NT2/D1 (cell line): Measurements from ENCODE around the gene BPI.

Experiments
- DNase-seq: peaks from one replicate; pipeline ENCODE4 v3.0.0-alpha.2; 2011; ENCODE audit warnings: low read depth, low spot score
- H3K27me3 ChIP-seq: 2 replicates; pipeline ENCODE4 v1.6.0; 2011; ENCODE audit warnings: mild to moderate bottlenecking; ENCODE audit not compliant: insufficient read length, insufficient read depth
- H3K36me3 ChIP-seq: 2 replicates; pipeline ENCODE4 v1.6.1; 2011; ENCODE audit warnings: mild to moderate bottlenecking, low read length, mixed read lengths; ENCODE audit not compliant: insufficient read depth, insufficient read length
- H3K4me1 ChIP-seq: 2 replicates; pipeline ENCODE4 v1.5.1; 2011; ENCODE audit not compliant: insufficient read depth, insufficient read length
- H3K4me3 ChIP-seq: 2 replicates; pipeline ENCODE4 v1.5.1; 2011; ENCODE audit warnings: low read depth; ENCODE audit not compliant: insufficient read length
- H3K9ac ChIP-seq: 2 replicates; pipeline ENCODE4 v1.6.0; 2011; ENCODE audit warnings: low read depth; ENCODE audit not compliant: insufficient read length
- H3K9me3 ChIP-seq: 2 replicates; pipeline ENCODE4 v1.5.1; 2011; ENCODE audit warnings: mild to moderate bottlenecking, low read length; ENCODE audit not compliant: insufficient read depth
- SUZ12 ChIP-seq: IDR thresholded peaks from 2 replicates; pipeline ENCODE4 v1.6.1; 2011; ENCODE audit not compliant: insufficient read length, insufficient read depth; ENCODE audit errors: extremely low read depth
- YY1 ChIP-seq: IDR thresholded peaks from 2 replicates; pipeline ENCODE4 v1.6.1; 2011; ENCODE audit not compliant: insufficient read length, insufficient read depth
- ZNF274 ChIP-seq: IDR thresholded peaks from 2 replicates; pipeline ENCODE4 v1.6.1; 2011; ENCODE audit warnings: mild to moderate bottlenecking, low read depth, low read length

The BPI gene

DNA sequence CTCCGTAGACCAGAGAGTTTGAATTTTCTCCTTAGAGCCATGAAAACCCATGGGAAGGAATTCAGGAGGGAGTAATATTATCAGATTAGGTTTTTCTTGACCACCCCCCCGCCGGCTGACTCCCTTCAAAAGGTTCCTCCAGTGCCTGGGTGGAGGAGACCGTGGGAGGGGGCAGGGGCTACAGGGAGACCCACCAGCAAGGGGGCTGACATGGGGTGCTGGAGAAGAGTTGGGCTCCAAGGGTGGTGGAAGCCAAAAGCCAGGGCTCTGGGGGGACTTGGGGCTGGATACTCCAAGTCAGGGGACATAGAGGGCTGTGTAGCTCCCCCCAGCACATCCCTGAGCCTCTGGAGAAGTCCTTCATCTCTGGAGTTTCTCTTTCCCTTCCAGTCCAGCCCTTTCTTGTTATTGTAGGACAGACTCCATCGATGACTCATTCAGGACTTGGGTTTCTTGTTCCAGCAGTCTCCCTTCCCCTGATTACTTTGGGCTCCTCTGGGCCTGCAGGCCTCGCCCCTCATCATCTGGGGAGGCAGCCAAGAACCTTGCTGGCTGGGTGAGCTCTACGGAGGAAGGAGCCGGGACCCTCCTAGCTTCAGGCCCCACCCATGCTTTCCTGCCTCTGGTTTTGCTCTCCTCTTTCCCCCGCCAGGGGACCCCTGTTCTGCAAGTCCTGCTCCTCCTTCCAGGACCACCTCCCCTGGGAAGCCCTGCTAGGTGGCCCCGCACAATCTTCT lies 32.9 kb upstream of the BPI start:
- H3K36me3 ChIP-seq = no peaks in the 10 kb centered on the region
- no peak overlapping the region for H3K9ac ChIP-seq
- no peak overlapping the region for H3K4me3 ChIP-seq
- H3K27me3 ChIP-seq = no peaks in the 10 kb centered on the region
- H3K9me3 ChIP-seq = 0 out of 2 replicates have a peak, but pooled peaks cover 7% of the 10 kb centered on the region
- DNase-seq = no peak
- peaks cover 2% of the 10 kb centered on the region for H3K4me1 ChIP-seq
- TF ChIP-seq YY1 (no peak), ZNF274 (no peak), SUZ12 (no peak)

DNA sequence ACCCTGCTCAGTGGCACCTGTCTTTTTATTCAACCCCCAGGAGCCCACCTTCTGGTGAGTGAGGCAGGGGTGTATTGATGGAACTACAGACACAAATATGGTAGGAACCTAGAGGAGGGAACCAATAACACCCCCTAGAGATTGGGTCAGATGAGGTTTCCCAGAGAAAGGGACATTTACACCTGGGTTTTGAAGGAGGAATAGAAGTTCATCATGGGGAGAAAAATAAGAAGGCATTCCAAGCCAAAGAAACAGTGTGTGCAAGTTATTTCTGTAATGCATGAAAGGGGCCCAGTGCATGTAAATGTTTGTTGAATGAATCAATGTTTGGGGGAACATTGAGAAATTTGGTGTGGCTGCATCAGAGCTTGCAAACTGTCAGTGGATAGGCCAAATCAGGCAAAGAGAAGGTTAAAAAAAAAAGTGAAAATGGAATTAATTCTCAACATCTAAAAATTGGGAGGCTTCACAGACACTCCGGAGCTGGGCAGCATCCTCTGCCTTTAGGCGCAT lies 32.3 kb upstream of the BPI start:
- H3K9me3 ChIP-seq = 0 out of 2 replicates have a peak, but pooled peaks cover 7% of the 10 kb centered on the region
- TF ChIP-seq SUZ12 = no peak
- TF ChIP-seq YY1 = no peak
- TF ChIP-seq ZNF274 = no peak
- H3K9ac ChIP-seq = no peak overlapping the region
- no peaks in the 10 kb centered on the region for H3K27me3 ChIP-seq
- no peak for DNase-seq
- no peak overlapping the region for H3K4me3 ChIP-seq
- H3K4me1 ChIP-seq = peaks cover 2% of the 10 kb centered on the region
- no peaks in the 10 kb centered on the region for H3K36me3 ChIP-seq

- 0 out of 2 replicates have a peak, but pooled peaks cover 7% of the 10 kb centered on the region for H3K9me3 ChIP-seq
- DNase-seq = no peak
- no peak overlapping the region for H3K4me3 ChIP-seq
- H3K27me3 ChIP-seq = no peaks in the 10 kb centered on the region
- H3K4me1 ChIP-seq = peaks cover 2% of the 10 kb centered on the region
- no peak overlapping the region for H3K9ac ChIP-seq
- H3K36me3 ChIP-seq = no peaks in the 10 kb centered on the region
- no peak for TF ChIP-seq YY1
- no peak for TF ChIP-seq ZNF274
- no peak for TF ChIP-seq SUZ12
Measured at GRCh38 chr20:38272398-38272797, 31.6 kb upstream of the BPI start.

DNA sequence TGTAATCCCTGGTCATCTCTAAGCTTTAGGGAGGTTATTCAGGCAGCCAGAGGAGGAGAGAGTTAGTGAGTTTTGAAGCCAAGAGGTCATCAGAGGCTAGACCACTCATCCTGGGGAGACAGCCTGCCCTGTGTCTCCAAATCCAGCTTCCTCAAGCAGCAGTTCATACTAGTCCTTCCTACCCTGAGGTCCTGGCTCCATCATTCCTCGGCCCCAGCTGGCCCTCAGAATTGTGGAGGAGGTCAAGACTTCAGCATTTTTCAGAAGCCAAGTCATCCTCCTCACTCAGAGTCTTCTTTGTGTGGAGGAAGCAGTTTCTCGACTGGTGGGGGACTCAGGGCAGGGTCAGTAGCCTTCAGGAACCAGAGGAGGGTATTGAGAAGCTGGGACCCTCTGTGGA lies 31.0 kb upstream of the BPI start:
- Histone ChIP-seq H3K27me3 (no peaks in the 10 kb centered on the region), H3K36me3 (no peaks in the 10 kb centered on the region), H3K4me3 (no peak overlapping the region), H3K9ac (no peak overlapping the region), H3K4me1 (peaks cover 2% of the 10 kb centered on the region), H3K9me3 (0 out of 2 replicates have a peak, but pooled peaks cover 7% of the 10 kb centered on the region)
- TF ChIP-seq YY1 (no peak), SUZ12 (no peak), ZNF274 (no peak)
- no peak for DNase-seq

DNA sequence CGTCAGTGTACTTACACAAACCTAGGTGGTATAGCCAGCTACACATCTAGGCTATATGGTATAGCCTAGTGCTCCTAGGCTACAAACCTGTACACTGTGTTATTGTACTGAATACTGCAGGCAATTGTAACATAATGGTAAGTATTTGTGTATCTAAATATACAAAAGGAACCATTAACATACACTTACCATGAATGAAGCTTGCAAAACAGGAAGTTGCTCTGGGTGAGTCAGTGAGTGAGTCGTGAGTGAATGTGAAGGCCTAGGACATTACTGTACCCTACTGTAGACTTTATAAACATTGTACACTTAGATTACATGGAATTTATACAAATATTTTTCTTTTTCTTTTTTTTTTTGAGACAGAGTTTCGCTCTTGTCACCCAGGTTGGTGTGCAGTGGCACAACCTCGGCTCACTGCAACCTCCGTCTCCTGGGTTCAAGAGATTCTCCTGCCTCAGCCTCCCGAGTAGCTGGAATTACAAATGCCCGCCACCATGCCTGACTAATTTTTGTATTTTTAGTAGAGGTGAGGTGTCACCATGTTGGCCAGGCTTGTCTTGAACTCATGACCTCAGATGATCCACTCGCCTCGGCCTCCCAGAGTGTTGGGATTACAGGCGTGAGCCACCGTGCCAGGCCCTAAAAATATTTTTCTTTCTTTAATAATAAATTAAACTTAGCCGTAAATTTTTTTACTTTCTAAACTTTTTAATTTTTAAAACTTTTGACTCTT lies 28.0 kb upstream of the BPI start:
- no peak for DNase-seq
- Histone ChIP-seq H3K9ac (no peak overlapping the region), H3K4me3 (no peak overlapping the region), H3K4me1 (peaks cover 2% of the 10 kb centered on the region), H3K36me3 (no peaks in the 10 kb centered on the region), H3K27me3 (no peaks in the 10 kb centered on the region), H3K9me3 (peaks cover 18% of the 10 kb centered on the region; the same call in 1 of the 2 replicates)
- TF ChIP-seq SUZ12 (no peak), YY1 (no peak), ZNF274 (no peak)

DNA sequence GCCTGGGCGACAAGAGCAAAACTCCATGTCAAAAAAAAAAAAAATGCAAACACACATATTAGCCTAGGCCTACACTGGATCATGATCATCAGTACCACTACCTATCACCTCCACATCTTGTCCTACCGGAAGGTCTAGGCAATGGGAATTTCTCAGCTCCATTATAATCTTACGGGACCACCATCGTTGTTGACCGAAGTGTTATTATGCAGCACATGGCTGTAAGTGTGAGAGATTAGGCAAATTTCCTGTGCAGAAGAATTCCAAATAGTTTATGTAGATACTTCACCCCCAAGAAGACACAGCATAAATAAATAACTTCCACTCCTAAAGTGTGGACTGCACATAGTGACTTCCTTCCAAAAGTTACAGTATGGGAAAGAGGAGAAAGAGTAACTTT lies 26.7 kb upstream of the BPI start:
- H3K4me1 ChIP-seq = no peaks in the 10 kb centered on the region
- no peaks in the 10 kb centered on the region for H3K27me3 ChIP-seq
- DNase-seq = no peak
- H3K4me3 ChIP-seq = no peak overlapping the region
- TF ChIP-seq ZNF274 = no peak
- TF ChIP-seq YY1 = no peak
- no peak for TF ChIP-seq SUZ12
- peaks cover 25% of the 10 kb centered on the region; the same call in 1 of the 2 replicates for H3K9me3 ChIP-seq
- no peak overlapping the region for H3K9ac ChIP-seq
- H3K36me3 ChIP-seq = no peaks in the 10 kb centered on the region

DNA sequence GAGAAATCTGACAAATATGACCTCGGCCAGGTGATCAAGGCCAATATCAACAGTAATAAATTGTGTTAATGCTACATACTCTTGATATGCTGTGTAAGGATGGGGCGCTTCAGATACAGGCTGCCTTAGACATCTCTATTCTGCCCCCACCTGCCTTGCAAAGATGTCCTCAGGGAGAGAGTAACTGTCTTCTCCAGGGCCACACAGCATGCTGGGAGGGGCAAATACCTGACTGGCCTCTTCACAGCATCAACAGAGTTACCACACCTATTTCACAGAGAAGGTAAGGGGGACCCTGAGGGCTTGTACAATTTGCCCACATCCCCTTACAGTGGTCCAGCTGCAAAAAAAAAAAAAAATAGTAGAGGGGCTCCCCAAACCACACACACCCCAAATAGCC lies 26.3 kb upstream of the BPI start:
- TF ChIP-seq YY1 = no peak
- TF ChIP-seq ZNF274 = no peak
- no peak for TF ChIP-seq SUZ12
- Histone ChIP-seq H3K9me3 (peaks cover 25% of the 10 kb centered on the region; the same call in 1 of the 2 replicates), H3K4me3 (no peak overlapping the region), H3K27me3 (no peaks in the 10 kb centered on the region), H3K9ac (no peak overlapping the region), H3K36me3 (no peaks in the 10 kb centered on the region), H3K4me1 (no peaks in the 10 kb centered on the region)
- no peak for DNase-seq
